ENCODE measurements around the gene RBM18. TPM values are rescaled to one million over a fixed set of nuclear protein-coding genes. Genes with fewer than 3 reads are reported as not detected.

The RBM18 gene
- total RNA-seq, 1 experiment from 2014 or later = 30.8 TPM

- DNase-seq (ENCODE audit: low spot score) = no peak
- CTCF ChIA-PET = no interaction called here
Observed at GRCh38 chr9:122193651-122194050, 71.0 kb downstream of the RBM18 start.

GRCh38 chr9:122192914-122193525 lies 71.6 kb downstream of the RBM18 start:
- no peak for DNase-seq (ENCODE audit: low spot score)
- H3K4me1 ChIP-seq (ENCODE audit: insufficient read depth, low read length, poor library complexity, severe bottlenecking) = no peaks in the 10 kb centered on the region
- H3K4me3 ChIP-seq (ENCODE audit: low read depth, low read length, poor library complexity, severe bottlenecking) = no peak overlapping the region
- BruUV-seq (replicated peaks) = no TSS peak
- H3K27ac ChIP-seq (ENCODE audit: low read depth, low read length, poor library complexity, severe bottlenecking) = no peak overlapping the region
- no peaks in the 10 kb centered on the region for H3K36me3 ChIP-seq (ENCODE audit: insufficient read depth, low read length, poor library complexity, severe bottlenecking)
- H3K9me3 ChIP-seq (ENCODE audit: low read depth, low read length, poor library complexity, severe bottlenecking) = no peaks in the 10 kb centered on the region
- ChIA-PET CTCF (no interaction called here), POLR2A (ENCODE audit: low non-redundant PET) (no interaction called here)
- intact Hi-C loops (cut with micrococcal nuclease; ENCODE audit: unreplicated experiment) = no loop called here
- no peak for TF ChIP-seq EZH2 (IDR thresholded peaks at IDR 0.05; ENCODE audit: borderline replicate concordance, low read depth, low read length, poor library complexity, severe bottlenecking)
- TF ChIP-seq, protein P1, sequence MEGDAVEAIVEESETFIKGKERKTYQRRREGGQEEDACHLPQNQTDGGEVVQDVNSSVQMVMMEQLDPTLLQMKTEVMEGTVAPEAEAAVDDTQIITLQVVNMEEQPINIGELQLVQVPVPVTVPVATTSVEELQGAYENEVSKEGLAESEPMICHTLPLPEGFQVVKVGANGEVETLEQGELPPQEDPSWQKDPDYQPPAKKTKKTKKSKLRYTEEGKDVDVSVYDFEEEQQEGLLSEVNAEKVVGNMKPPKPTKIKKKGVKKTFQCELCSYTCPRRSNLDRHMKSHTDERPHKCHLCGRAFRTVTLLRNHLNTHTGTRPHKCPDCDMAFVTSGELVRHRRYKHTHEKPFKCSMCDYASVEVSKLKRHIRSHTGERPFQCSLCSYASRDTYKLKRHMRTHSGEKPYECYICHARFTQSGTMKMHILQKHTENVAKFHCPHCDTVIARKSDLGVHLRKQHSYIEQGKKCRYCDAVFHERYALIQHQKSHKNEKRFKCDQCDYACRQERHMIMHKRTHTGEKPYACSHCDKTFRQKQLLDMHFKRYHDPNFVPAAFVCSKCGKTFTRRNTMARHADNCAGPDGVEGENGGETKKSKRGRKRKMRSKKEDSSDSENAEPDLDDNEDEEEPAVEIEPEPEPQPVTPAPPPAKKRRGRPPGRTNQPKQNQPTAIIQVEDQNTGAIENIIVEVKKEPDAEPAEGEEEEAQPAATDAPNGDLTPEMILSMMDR (conservative IDR thresholded peaks at IDR 0.05; ENCODE audit: low read depth, low read length) = no peak
- H3K27me3 ChIP-seq (replicated peaks; ENCODE audit: insufficient read depth, low read depth, low read length, poor library complexity) = peaks cover 30% of the 10 kb centered on the region

More at GRCh38 chr9:122193651-122194050, 71.0 kb downstream of the RBM18 start:
- intact Hi-C loops (cut with micrococcal nuclease; ENCODE audit: unreplicated experiment) = no loop called here
- no peaks in the 10 kb centered on the region for H3K4me1 ChIP-seq (ENCODE audit: insufficient read depth, low read length, poor library complexity, severe bottlenecking)
- POLR2A ChIA-PET (ENCODE audit: low non-redundant PET) = no interaction called here
- no peak for TF ChIP-seq EZH2 (IDR thresholded peaks at IDR 0.05; ENCODE audit: borderline replicate concordance, low read depth, low read length, poor library complexity, severe bottlenecking)
- peaks cover 32% of the 10 kb centered on the region for H3K27me3 ChIP-seq (replicated peaks; ENCODE audit: insufficient read depth, low read depth, low read length, poor library complexity)
- no peak overlapping the region for H3K4me3 ChIP-seq (ENCODE audit: low read depth, low read length, poor library complexity, severe bottlenecking)
- H3K27ac ChIP-seq (ENCODE audit: low read depth, low read length, poor library complexity, severe bottlenecking) = no peak overlapping the region
- BruUV-seq (replicated peaks) = no TSS peak
- H3K36me3 ChIP-seq (ENCODE audit: insufficient read depth, low read length, poor library complexity, severe bottlenecking) = no peaks in the 10 kb centered on the region
- no peaks in the 10 kb centered on the region for H3K9me3 ChIP-seq (ENCODE audit: low read depth, low read length, poor library complexity, severe bottlenecking)

DNA sequence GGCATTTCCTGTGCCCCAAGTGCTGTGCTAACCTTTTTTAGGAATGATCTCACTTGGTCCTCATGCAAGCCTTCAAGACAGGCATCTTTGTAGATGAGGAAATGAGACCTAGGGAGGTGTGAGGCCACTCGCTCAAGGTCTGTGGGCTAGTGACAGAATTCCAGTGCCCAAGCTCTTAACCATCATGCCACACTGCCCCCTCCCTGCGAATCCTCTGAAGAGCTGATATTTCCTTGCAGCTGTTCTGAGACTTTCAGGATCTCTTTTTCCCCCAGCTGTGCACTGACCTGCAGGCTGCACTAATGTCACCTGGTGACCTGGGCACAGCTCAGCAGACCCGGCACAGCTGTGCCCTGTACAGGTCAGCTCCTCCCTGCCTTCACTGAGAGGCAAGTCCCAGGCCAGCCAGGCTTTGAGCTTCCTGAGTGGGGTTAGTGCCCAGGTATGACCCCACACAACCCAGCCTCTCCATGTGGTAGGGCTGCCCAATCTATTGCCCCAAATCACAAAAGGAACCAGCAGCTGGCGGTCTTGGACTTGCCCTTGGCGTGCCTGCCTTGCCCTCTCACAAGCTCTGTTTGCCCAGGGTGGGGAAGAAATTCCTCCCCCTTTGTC lies 72.3 kb downstream of the RBM18 start:
- intact Hi-C loops (cut with micrococcal nuclease; ENCODE audit: unreplicated experiment) = no loop called here
- no peak overlapping the region for H3K4me3 ChIP-seq (ENCODE audit: low read depth, low read length, poor library complexity, severe bottlenecking)
- ChIA-PET CTCF (no interaction called here), POLR2A (ENCODE audit: low non-redundant PET) (no interaction called here)
- no peak overlapping the region for H3K27ac ChIP-seq (ENCODE audit: low read depth, low read length, poor library complexity, severe bottlenecking)
- peaks cover 23% of the 10 kb centered on the region for H3K27me3 ChIP-seq (replicated peaks; ENCODE audit: insufficient read depth, low read depth, low read length, poor library complexity)
- no peaks in the 10 kb centered on the region for H3K36me3 ChIP-seq (ENCODE audit: insufficient read depth, low read length, poor library complexity, severe bottlenecking)
- DNase-seq (ENCODE audit: low spot score) = no peak
- no TSS peak for BruUV-seq (replicated peaks)
- H3K9me3 ChIP-seq (ENCODE audit: low read depth, low read length, poor library complexity, severe bottlenecking) = no peaks in the 10 kb centered on the region
- TF ChIP-seq, protein P1 (conservative IDR thresholded peaks at IDR 0.05; ENCODE audit: low read depth, low read length) = no peak
- TF ChIP-seq EZH2 (IDR thresholded peaks at IDR 0.05; ENCODE audit: borderline replicate concordance, low read depth, low read length, poor library complexity, severe bottlenecking) = no peak
- H3K4me1 ChIP-seq (ENCODE audit: insufficient read depth, low read length, poor library complexity, severe bottlenecking) = no peaks in the 10 kb centered on the region

DNA sequence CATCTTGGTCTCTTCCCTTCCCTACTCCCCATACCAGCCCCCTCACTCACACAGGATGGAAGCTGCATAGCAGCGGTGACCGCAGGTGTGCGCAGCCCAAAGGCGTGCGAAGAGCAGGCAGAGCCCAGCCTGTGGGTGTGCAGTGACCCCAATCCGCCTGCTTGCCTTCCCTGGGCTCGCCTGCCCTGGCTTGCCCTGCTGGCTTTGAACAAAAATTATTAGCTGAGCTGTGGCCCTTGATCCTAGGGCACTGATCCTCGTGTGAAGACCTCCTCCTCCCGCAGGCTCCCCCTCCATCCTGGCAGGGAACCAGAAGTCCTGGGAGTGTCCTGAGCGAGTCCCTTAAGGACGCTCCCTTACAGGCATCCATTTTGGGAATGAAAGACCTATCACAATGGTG lies 73.1 kb downstream of the RBM18 start:
- Histone ChIP-seq H3K36me3 (ENCODE audit: insufficient read depth, low read length, poor library complexity, severe bottlenecking) (no peaks in the 10 kb centered on the region), H3K9me3 (ENCODE audit: low read depth, low read length, poor library complexity, severe bottlenecking) (no peaks in the 10 kb centered on the region), H3K27me3 (replicated peaks; ENCODE audit: insufficient read depth, low read depth, low read length, poor library complexity) (peaks cover 15% of the 10 kb centered on the region), H3K4me3 (ENCODE audit: low read depth, low read length, poor library complexity, severe bottlenecking) (no peak overlapping the region), H3K27ac (ENCODE audit: low read depth, low read length, poor library complexity, severe bottlenecking) (no peak overlapping the region), H3K4me1 (ENCODE audit: insufficient read depth, low read length, poor library complexity, severe bottlenecking) (no peaks in the 10 kb centered on the region)
- CTCF ChIA-PET = no interaction called here
- no TSS peak for BruUV-seq (replicated peaks)
- POLR2A ChIA-PET (ENCODE audit: low non-redundant PET) = no interaction called here
- intact Hi-C loops (cut with micrococcal nuclease; ENCODE audit: unreplicated experiment) = no loop called here
- DNase-seq (ENCODE audit: low spot score) = no peak
- TF ChIP-seq, protein P1 (conservative IDR thresholded peaks at IDR 0.05; ENCODE audit: low read depth, low read length) = no peak
- TF ChIP-seq EZH2 (IDR thresholded peaks at IDR 0.05; ENCODE audit: borderline replicate concordance, low read depth, low read length, poor library complexity, severe bottlenecking) = no peak
